ENCODE results near the gene NEK7.

Gene NEK7

DNA sequence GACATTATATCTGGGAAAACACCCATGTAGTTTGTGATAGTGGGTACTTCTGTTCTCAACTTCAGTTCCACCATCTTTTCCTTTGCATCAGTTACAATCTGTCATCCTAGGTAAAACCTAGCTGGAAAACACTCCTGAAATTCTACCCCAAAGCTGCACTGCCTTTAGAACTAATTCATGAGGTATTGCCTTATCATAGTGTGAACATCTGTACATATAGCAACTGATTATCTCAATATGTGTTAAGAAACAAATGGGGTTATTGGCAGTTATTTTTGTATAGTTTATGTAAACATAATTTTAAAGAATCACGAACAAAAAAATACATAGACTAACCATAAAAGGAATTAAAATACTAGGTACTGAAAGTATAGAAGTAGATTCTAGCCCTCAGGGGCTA lies 6.4 kb upstream of the NEK7 start:
- no peak for DNase-seq

DNA sequence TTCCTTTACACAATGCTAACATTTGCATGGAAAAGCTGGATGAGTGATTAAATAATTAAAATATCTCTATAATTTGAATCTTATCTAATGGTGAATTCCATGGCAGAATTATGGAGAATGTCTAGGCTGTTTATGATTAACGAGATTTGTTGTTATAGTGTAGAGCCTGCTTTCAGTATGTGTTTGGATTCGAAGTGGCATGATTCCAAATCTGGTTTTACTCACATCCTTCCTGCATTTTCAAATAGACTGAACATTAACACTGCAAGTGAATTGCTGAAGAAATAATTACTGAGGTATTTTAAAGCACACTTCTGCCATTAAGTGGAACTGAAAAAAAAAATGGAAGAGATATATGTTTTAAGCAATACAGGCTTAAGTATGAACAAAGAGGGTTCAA lies 5.1 kb upstream of the NEK7 start:
- no peak for DNase-seq

DNA sequence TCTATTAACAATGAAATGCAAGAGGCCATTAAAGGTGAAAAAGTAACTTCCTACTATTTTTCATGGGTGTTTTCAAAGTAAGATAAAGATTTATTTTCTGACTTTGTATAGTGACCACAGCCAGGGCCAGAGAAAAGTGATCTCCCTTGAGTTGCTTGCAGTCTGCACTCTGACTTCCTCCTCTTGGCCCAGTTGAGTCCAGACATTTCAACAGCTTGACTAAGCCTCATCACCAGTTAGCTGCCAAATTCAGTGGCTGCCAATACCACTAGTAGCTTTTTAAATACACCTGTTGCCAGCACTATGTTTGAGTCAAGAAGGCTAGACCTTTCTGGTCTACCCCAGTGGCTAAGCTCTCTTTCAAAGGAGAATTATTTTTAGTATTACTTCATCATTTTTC lies 3.7 kb upstream of the NEK7 start:
- no peak for DNase-seq

DNA sequence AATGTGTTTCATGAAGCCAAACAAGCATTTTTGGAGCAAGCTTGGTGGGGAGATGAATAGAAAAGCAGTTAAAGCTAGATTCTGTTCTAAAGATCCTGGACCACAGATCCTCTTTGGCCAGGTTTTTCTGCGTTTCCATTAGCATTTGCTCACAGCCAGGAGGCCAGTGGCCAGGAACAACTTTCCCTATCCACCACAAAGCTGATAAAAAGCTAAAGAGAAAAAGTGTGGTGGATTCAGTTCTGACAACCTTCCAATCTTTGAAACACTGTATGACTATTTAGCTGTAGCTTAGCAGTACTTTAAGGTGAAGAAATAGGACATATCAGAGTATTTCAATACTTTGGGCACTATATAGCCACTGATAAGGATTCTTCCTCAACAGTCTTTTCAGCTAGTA lies 3.0 kb upstream of the NEK7 start:
- no peak for DNase-seq

DNA sequence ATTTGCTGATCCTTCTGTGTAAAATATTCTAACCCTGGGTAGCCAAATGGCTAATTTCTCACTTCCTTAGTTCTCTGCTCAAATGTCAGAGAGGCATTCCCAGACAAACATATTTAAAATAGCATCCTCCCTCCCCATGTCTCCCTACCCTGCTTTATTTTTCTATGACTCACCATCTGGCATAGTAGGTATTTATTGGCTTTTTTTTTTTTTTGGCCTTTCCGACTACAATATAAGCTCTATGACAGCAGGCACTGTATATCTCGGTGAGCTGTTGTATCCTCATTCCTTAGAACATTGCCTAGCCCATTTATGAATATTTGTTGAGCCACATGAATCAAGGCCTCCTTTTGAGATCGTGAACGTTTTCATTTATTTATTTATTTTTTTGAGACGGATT lies 1.5 kb upstream of the NEK7 start:
- no peak for DNase-seq

DNA sequence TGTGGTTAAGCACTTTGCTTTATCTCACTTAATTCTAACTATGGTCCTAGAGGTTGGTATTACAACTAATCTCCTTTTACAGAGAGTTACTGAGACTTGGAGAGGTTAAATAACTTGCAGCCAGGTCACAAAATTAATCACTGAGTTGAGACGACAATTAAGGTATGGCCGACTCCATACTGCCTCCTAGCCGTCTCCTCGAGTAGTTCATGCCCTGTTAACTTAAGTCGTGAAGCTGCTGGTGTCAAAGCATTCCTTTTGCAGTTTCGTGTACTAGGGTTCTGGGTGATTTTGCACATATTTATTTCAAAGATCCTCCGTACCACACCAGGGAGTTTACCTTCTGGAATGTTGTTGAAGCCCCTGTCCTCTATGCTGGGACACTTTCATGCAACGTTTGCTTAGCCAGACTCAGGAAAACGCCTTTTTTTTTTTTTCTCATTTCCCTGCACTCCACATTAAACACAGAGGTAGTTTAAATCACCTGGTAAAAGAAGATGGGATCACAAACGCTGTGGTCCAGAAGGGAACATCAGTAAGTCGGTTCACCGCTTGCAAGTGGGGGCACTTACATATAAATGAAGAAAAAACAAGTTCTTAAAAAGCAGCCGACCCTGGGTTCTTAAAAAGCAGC lies 570 bp upstream of the NEK7 start:
- no peak for DNase-seq

DNA sequence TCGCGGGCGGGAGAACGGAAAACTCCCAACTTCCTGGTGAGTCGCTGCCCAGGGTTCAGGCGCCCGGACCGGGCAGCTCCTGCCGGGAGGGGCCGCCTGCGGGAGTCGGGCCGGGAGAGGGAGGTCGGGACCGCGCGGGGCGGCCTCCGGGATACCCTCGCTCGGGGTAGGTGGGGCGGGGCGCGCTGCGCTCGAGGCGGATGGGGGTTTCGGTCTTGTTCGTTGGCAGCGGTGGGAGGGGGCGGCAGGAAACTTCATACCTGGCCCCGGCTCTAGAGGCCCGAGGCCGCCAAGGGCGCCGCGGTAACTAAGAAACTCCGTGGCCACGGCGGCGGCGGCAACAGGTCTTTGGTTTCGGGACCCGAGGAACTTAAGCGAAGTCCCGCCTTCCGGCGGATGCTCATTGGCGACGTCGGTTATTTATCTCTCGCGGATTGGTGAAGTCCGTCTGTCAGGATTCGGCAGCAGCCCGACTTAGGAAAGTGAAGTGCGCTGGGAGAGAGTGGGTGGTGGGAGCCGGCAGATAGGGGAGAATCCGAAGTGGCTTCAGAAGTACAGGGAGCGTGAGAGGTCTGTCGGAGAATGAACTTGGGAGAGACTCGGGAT lies 546 bp downstream of the NEK7 start:
- DNase-seq, result peak; percentile 2

DNA sequence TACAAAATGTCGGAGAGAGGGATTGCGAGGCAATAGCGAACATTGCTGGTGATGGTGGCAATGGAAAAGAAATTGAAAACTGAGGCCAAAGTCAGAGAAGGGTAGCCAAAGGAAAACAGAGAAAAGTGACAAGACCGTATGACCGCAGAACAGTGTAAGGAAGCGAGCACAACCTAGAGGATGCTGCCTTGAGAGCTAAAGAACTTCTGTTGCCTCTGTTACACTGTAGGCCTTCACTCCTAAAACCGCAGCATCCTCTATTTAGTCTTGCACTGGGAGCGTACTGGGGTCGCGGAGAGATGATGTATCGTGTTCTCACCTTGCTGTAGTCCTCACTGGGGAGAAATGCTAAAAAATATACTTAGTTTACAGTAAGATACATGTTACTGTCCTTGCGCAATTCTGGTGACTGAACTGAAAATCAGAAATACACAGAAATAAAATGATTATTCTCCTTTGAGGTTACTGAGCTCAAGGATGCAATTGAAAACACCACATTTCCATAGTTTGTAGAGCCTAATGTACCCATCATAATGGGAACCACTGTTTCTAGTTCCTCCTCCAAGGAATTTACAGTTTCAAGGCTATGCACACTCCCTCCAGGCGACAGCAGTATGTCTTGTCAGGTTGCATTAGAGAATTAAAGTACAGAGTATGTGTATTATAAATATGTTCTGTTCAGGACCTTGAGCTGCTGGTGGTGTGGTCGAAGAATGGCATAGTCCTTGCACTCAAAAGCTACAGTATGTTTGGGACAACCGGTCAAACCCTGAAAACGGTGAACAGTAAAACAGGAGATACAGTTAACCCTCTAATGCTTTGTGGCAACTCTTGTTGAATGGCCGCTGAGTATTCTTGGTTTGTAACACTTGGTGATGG lies 1.3 kb downstream of the NEK7 start:
- DNase-seq, result no peak

DNA sequence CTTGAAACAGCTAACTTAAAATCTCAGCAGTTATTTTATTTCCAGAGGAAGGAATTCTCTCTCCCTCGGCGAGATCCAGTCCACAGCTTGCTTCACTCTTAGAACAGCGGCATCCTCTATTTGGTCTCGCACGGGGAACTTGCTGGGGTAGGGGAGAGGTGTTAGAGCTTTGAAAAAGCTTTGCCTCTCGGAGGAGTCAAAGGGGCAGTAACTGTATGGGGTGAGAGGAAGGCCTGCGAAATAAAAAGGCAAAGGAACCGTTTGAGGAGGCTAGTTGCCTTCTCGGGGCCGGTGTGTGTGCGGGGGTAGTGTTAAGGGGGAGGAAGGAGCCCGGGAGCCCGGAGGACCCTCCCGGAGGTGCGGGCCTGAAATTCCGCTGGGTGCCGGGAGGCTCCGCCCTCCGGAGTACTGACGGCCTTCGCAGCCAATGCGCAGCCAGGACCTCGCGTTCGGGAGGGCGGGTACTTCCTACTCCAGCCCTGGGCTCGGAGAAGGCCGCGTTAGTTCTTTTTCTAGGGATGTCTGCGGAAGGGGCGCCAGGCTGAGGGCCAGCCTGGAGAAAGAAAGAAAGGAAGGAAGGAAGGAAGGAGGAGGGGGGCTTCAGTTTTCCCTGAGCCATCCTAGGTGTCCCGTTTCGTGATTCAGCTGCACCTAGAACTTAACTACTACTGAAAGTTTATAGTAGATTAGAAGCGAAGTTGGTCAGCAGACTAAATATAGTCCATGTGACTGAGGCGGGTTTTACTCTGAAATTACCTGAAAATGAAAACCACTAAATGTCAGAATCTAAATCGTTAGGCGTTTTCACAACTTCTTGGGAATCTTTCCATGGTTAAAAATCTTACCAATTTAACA lies 2.2 kb downstream of the NEK7 start:
- DNase-seq, result no peak

DNA sequence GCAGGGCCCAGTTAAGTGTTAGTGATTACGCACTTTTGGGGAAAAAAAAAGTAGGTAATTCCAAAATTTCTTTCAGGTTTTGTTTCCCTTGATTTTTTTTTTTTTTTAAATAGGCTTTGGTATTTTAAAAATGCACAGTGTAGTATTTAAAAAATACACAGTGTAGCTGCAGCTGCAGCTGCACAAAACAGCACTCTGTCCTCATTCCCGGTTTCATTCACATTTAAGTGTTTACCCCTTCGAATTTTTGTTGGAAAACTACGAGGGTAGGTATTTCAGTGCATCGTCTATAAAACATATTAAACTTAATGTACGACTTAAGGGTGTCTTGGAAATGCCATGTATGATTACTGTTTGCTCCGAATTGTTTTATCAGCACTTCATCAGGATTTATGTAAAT lies 3.4 kb downstream of the NEK7 start:
- DNase-seq, result no peak

DNA sequence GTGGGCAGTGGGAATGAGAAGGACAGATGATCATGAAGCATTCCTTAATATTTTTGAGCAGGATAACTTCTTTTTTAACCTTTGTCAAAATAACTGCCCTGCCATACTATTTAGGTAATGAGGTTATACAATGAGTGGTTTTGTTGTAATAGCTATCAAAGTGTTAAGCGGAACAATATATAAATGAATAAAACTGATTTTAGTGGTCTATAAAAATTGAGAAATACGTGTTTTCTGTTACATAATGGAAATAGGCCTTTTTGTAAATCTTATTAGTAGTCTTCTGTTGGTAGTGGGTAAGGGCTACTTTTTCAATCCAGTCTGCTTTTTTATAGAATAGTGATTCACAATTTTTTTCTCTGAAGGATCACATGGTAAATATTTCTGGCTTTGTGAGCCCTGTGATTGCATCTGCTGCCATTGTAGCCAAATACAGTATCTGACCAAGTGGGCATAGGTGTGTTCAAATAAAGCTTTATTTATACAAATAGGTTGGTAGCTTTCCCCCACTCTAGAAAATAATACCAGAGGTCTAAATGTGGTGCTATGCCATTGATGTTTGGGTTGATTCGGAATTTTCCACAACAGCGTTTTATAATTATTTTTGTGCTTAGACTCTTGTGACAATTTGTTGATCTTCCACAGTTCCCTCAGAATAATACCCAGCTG lies 4.3 kb downstream of the NEK7 start:
- DNase-seq, result no peak

DNA sequence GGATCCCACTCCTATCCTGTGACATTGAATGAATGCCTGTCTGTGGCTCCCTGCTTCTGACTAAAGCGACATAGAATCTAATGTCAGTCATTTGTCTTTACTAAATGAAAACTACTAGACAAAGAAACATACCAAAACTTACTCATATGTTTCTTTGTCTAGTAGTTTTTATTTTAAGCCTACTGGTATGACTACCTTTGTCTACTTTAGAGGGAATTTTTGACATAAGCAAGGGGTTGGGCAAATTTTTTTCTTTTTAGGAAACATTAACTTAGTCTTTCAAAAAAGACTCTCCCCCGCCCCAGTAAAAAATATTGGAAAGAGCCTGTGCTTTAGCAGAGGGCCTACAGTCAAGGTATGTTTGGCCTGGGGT lies 4.9 kb downstream of the NEK7 start:
- DNase-seq, result no peak

DNA sequence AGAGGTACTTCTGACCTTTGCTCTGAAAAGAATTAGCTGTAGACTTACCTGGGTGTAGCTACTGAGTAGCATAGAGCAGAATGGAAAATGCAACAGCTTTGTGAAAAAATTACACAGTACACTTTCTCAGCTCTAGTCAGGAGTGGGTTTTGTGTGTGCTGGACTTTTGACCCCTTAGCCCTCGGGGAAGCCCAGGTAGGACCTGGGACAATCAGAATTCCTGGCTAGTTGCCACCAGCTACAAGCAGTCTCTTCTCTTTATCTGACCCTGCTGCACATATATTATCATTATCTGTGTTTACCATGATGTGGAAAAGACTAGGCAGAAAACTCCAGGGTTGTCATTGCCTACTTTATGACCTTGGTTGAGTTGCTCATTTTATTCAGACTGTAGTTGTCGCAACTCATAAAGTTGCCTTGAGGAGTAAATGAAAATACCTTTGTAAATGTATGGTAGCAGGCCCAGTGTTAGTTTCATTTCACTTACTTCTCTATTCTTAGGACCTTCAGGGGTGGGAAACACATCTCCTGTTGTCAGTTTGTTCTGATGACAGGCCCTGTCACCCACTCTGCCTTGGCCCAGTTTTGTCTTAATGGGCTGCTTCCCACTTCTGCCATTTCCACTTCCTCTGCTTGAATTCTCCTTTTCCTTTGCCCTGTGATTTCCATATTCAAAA lies 5.4 kb downstream of the NEK7 start:
- DNase-seq, result no peak

DNA sequence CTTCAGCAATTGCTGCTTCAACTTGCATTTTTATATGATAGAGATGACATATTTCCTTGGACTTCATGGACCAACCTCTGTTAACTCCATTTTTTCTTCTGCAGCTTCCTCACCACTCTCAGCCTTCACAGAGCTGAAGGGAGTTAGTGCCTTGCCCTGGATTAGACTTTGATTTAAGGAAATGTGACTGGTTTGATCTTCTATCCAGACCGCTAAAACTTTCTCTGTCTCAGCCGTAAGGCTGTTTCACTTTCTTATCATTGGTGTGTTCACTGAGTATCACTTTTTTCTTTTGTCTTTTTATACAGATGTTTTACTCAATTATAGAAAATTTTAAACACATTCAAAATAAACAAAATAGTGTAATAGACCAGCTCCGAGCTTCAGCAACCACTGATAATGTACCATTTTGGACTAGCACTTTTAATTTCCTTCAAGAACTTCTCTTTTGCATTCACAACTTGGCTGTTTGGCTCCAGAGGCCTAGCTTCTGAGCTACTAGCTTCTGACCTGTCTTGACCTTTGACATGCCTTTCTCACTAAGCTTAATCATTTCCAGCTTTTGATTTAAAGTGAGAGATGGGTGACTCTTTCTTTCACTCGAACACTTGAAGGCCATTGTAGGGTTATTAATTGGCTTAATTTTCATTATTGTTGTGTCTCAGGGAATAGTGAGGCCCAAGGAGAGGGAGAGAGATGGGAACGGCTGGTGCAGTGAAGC lies 9.3 kb downstream of the NEK7 start:
- DNase-seq, result no peak

DNA sequence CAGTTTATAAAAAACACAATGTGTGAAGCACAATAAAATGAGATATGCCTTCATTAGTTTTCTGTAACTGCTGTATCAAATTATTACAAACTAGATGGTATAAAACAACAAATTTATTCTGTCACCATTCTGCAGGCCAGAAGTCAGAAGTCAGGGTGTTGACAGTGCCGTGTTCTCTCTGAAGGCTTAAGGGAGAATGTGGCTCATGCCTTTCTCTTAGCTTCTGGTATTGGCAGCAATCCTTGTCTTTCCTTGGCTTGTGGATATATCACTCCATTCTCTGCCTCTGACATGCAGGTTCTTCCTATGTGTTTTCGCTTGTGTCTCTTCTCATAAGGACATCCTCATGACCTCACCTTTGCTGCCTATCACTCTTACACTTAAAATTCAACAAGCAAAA lies 10.1 kb downstream of the NEK7 start:
- no peak for DNase-seq

DNA sequence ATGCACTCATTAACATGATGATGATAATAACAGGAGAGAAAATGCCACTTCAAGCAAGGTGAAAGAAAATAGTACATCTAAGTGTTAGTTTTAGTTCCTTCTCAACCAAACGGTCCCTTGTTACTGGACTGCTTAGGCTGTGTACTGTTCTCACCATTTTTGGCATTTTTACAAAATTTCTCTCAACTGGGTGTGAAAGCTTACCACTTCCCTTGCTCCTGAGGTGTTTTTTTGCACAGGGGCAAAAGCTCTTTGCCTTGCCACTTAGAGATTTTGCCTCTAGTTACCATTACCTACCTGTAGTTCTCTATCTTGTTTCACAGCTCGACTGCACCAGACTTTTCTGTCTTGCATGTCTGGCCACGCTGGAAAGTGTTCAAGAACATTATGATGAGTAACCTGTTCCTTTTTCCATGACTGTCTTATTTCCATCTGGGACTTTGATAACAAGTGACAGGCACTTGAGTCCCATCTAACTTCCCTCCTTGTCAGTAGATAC lies 10.7 kb downstream of the NEK7 start:
- no peak for DNase-seq

DNA sequence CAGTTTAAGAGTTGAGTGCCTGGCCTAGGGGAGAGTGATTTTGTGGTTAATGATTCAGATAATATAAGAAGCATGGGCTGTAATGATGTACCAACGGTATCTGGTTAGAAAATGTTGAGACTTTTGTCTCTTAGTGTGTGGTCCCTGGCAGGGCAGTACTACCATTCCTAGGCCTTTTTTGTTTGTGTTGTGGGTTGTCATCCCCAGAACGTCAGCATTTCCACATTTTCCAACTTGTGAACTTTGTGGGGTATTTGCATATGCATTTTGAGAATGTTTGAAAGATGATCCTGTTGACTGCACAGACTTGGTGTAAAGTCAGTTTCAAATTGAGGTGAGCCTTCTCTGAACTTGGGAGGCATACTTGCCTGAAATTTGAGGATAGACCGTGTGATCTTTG lies 11.4 kb downstream of the NEK7 start:
- no peak for DNase-seq

DNA sequence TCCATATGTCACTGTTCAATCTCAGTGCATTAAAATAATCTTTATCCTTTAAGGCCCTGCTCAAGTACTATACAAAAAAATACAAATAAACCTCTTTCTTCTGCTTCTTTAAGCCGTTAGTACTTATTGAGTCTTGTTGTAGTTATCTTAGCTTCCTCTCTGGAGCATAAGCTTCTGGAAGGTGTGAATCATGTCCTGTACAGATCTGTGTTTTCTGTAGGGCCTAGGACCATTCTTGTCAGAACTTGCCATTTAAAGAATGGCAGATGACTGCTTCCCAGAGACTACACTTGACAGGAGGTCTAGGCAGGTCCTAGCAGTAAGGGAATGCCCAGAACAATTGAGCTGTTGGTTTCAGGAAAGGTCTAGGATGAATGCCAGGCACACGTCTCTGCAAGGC lies 12.9 kb downstream of the NEK7 start:
- DNase-seq, result no peak

DNA sequence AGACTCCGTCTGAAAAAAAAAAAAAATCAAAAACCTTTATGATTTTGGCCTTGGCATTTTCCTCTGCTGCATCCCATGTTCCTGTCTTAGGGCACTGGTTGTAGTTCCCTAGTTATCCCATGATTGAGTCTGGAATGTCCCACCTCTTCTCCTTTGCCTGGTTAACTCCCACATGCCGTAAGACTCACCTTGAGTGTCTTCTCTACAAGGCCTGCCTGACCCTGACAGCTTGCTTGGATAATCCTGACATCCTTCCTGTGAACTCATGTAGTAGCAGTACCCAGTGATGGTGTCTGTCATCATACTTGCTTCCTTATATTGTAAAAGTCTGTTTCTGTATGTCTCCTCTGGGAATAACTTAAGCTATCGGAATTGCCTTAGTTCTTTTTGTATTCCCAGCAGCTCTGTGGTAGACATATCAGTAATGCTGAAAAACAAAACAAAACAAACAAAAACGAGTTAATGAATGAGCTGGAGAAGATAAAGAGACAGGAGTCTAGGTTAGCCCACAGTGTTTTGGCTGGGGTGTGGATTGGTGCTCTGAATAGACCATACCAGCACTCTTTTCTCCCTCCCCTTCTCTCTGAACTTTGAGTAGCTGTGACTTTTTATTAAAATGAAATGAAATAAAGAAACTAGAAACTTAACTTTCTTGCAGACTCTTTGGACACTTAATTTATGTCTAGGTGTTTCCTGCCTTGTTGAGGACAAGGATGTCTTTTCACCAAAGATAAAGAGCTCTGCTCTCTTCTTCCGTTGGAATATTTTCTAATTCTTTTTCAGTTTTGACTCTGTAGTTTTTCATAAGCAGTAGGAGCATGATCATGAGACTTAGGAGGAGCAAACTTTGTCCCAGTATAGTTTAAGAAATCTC lies 15.1 kb downstream of the NEK7 start:
- no peak for DNase-seq

DNA sequence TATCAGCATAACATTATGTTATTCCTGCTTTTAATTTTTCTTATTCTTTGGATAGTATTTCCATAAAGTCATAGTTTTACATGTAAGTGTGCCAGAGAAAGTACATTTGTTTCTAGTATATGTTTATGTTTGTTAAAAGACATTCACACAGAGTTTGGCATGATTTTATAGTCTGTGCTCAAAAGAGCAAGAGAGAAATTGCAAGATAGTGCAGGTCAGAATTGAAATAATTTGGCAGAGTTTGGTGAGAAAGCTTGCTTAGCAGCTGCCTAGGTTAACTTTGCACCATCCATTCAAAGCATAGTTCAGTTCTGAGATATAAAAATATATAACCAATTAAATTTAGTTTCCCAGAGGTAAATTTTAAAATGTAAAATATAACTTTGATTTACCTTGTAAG lies 17.0 kb downstream of the NEK7 start:
- DNase-seq, result no peak

Data from DMS79 (cell line).